ENCODE data around the gene SMTNL2. TPM values are rescaled to one million over a fixed set of nuclear protein-coding genes. Genes with fewer than 3 reads are reported as not detected.

The SMTNL2 gene
- total and polyA plus RNA-seq, 10 donors = 0.22 to 1.5 (median 0.80) TPM

GRCh38 chr17:4617590-4618351 lies 33.4 kb downstream of the SMTNL2 start:
- DNase-seq = no peak
- 60 to 69% (median 63%) methylated on average over 15 of the region's 15 CpGs for WGBS, 5 donors

GRCh38 chr17:4620531-4621101 lies 36.3 kb downstream of the SMTNL2 start:
- DNase-seq = no peak
- Histone ChIP-seq H3K27me3 (replicated peaks in 1 of 7) (peaks cover 0 to 20% (median 0%) of the 10 kb centered on the region in 7 donors), H3K4me3 (no peak overlapping the region), H3K36me3 (no peaks in the 10 kb centered on the region), H3K9me3 (peaks cover 0 to 16% (median 13%) of the 10 kb centered on the region in 8 donors), H3K27ac (no peak overlapping the region), H3K4me1 (peaks cover 0 to 5% (median 0%) of the 10 kb centered on the region in 6 donors)
- 90 to 99% (median 96%) methylated on average over 4 of the region's 4 CpGs for WGBS, 5 donors
- TF ChIP-seq POLR2AphosphoS5 (IDR thresholded peaks at IDR 0.05) = no peak
- no peak for TF ChIP-seq POLR2A (IDR thresholded peaks at IDR 0.05)
- TF ChIP-seq, protein P1, sequence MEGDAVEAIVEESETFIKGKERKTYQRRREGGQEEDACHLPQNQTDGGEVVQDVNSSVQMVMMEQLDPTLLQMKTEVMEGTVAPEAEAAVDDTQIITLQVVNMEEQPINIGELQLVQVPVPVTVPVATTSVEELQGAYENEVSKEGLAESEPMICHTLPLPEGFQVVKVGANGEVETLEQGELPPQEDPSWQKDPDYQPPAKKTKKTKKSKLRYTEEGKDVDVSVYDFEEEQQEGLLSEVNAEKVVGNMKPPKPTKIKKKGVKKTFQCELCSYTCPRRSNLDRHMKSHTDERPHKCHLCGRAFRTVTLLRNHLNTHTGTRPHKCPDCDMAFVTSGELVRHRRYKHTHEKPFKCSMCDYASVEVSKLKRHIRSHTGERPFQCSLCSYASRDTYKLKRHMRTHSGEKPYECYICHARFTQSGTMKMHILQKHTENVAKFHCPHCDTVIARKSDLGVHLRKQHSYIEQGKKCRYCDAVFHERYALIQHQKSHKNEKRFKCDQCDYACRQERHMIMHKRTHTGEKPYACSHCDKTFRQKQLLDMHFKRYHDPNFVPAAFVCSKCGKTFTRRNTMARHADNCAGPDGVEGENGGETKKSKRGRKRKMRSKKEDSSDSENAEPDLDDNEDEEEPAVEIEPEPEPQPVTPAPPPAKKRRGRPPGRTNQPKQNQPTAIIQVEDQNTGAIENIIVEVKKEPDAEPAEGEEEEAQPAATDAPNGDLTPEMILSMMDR (IDR thresholded peaks at IDR 0.05 in 8 of 11, conservative IDR thresholded peaks at IDR 0.05 in 3 of 11) = no peak
- intact Hi-C loops (cut with DNase I; ENCODE audit: low total_unique reads) = loop anchor here (5.0 to 10.0 kb wide), 2 partner anchors 53 to 406 kb away; no protein-coding TSS in a partner anchor

More at GRCh38 chr17:4617590-4618351, 33.4 kb downstream of the SMTNL2 start:
- Histone ChIP-seq H3K9me3 (peaks cover 0 to 16% (median 13%) of the 10 kb centered on the region in 8 donors), H3K4me1 (no peaks in the 10 kb centered on the region), H3K36me3 (no peaks in the 10 kb centered on the region), H3K27me3 (replicated peaks in 1 of 7) (peaks cover 0 to 20% (median 0%) of the 10 kb centered on the region in 7 donors), H3K4me3 (no peak overlapping the region), H3K27ac (no peak overlapping the region)
- TF ChIP-seq POLR2A (IDR thresholded peaks at IDR 0.05) (no peak), POLR2AphosphoS5 (IDR thresholded peaks at IDR 0.05) (no peak)
- TF ChIP-seq, protein P1 (IDR thresholded peaks at IDR 0.05 in 8 of 11, conservative IDR thresholded peaks at IDR 0.05 in 3 of 11) = no peak
- intact Hi-C loops (cut with DNase I; ENCODE audit: low total_unique reads) = no loop called here

DNA sequence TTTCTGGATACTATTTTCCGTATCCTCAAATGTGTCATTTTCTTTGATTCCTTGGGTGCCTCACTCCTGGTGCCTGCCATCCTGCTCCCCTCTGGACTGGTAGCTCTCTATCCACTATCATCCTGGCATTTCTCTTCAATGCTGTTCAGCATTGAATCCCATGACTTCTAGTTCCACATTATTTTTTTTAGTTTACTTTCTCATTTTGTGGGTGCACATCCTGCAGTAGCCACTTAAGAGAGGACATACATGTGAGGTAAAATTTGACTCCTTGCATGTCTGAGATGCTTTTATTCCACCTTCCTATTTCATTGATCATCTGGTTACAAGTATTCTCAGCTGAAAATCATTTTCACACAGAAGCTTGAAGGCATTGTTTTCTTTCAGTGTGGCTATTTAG lies 38.0 kb downstream of the SMTNL2 start:
- intact Hi-C loops (cut with DNase I; ENCODE audit: low total_unique reads) = loop anchor here (5.0 to 10.0 kb wide), 2 partner anchors 55 to 408 kb away; no protein-coding TSS in a partner anchor

More for the DNA sequence above, 38.0 kb downstream of the SMTNL2 start:
- Histone ChIP-seq H3K4me3 (no peak overlapping the region), H3K27ac (no peak overlapping the region), H3K9me3 (peaks cover 0 to 16% (median 13%) of the 10 kb centered on the region in 8 donors), H3K27me3 (replicated peaks in 1 of 7) (peaks cover 0 to 15% (median 0%) of the 10 kb centered on the region in 7 donors), H3K4me1 (peaks cover 0 to 12% (median 0%) of the 10 kb centered on the region in 6 donors), H3K36me3 (no peaks in the 10 kb centered on the region)
- no peak for DNase-seq
- TF ChIP-seq POLR2A (IDR thresholded peaks at IDR 0.05) = no peak
- TF ChIP-seq, protein P1 (IDR thresholded peaks at IDR 0.05 in 8 of 11, conservative IDR thresholded peaks at IDR 0.05 in 3 of 11) = no peak
- no peak for TF ChIP-seq POLR2AphosphoS5 (IDR thresholded peaks at IDR 0.05)
- 92 to 97% (median 95%) methylated on average over 1 of the region's 1 CpG for WGBS, 5 donors

All from spleen (tissue), 11 donors.